LNCAP (cell line): ENCODE results near the gene TP53I13.

Experiments used
- TF ChIP-seq, protein P1 (sequence below): fragments of 450-650 bp; IDR thresholded peaks from 2 replicates; pipeline ENCODE4 v1.5.1; 2017; ENCODE audit warnings: mild to moderate bottlenecking

Gene TP53I13

DNA sequence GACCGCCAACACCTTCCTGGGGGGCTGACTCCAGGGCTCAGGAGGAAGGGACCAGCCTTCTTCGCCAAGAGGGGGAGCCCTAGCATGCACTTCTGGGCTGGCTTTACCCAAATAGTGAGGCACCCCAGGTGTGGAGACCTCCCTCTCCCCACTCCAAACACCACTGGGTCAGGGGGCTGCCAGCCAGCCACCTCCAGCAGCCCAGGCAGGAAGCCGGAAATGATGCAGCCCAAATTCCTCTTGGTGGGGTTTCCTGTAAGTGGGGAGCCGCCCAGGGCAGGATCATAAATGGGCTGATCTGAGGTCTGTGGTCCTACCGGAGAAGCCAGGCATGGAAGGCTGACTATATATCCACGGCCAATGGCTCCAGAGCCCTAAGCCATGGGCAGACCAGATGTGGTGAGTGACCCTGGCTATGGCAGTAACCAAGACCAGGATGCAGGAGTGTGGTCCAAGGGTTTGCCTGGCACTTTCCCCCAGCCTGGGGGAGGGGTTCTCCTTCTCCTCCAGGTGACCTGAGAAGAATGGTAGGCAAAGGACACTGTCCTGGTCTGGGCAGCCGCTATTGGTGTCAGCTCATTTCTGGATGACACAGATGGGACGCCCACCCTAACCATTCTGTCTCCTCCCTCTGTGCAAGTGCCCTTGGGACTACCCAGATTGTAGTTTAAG lies 16.7 kb downstream of the TP53I13 start:
- TF ChIP-seq, protein P1, sequence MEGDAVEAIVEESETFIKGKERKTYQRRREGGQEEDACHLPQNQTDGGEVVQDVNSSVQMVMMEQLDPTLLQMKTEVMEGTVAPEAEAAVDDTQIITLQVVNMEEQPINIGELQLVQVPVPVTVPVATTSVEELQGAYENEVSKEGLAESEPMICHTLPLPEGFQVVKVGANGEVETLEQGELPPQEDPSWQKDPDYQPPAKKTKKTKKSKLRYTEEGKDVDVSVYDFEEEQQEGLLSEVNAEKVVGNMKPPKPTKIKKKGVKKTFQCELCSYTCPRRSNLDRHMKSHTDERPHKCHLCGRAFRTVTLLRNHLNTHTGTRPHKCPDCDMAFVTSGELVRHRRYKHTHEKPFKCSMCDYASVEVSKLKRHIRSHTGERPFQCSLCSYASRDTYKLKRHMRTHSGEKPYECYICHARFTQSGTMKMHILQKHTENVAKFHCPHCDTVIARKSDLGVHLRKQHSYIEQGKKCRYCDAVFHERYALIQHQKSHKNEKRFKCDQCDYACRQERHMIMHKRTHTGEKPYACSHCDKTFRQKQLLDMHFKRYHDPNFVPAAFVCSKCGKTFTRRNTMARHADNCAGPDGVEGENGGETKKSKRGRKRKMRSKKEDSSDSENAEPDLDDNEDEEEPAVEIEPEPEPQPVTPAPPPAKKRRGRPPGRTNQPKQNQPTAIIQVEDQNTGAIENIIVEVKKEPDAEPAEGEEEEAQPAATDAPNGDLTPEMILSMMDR = no peak

DNA sequence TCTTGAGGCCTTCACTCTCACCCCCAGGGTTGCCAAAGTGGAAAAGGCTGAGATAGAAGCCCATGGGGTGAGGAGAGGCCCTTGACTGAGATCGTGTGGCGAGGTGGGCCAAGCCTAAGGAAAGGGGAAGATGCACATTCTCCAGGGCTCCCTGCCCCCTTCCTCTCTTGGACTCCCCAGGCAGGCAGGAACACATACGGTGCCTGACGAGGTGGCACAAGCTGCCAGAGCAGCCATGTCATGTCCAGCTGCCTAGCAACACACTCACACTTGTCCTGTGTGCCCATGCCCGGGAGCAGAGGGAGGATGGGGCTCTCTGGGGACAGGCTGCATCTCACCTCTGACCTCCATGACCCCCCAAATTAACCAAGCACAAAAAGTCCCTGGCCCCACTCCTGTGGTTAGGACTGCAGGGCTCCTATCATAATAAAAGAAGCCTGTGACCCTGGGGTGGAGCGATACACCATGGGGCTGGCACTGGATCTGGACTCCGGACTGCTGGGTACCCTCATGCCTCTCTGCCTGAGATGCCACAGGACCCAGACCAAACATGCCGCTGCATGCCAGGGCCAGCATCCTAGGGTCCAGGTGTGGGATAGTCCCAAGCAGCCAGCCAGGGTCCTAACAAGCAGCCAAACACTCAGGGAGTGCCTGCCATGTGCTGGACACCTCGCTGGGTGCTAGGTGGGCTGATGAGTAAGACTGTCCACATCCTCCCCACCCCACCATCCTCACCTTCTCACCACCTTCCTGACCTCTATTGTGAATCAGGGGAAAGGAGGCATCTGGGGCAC lies 18.4 kb downstream of the TP53I13 start:
- TF ChIP-seq, protein P1 = no peak

DNA sequence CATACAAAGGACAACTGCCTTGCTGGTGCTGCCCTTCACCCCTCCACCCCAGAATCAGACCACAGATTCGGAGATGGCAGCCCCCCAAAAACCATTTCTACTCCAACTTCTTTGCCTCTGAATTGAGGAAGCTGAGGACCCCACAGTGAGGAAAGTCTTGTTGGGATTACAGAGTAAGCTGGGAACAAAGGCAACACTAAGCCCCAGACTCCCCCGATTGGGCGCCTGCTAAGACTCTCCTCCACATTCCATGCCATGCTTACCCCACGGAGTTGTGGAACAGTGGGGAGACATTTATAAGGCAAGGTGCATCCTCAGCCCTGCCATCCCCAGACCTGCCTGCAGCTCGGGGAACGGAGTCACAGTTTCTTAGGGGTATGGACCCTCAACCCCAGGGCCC lies 19.1 kb downstream of the TP53I13 start:
- TF ChIP-seq, protein P1 = no peak

DNA sequence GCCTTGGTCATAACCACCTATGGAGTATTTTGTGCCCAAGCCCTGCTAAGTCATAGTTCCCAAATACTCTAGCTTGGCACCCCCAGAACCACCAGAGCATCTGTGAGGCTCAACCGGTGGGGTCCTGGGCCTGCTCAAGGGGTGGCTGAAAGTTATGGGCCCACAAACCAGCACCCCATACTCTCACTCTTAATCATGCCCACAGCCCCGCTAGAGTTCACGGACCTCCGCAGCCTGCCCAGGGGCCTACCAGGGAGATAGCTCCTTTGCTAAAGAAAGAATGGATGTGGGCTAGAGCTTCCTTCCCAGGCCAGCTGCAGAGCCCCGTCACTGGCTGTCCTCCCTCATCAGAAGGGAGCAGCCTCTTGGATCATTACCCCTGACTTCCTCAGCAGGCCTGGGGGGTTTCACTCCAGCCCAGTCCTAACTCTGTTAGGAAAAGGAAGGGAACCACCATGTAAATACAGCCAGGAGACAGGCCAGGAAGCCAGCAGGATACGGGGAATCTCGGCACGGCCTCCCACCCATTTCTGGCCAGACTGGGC lies 19.6 kb downstream of the TP53I13 start:
- TF ChIP-seq, protein P1 = no peak

DNA sequence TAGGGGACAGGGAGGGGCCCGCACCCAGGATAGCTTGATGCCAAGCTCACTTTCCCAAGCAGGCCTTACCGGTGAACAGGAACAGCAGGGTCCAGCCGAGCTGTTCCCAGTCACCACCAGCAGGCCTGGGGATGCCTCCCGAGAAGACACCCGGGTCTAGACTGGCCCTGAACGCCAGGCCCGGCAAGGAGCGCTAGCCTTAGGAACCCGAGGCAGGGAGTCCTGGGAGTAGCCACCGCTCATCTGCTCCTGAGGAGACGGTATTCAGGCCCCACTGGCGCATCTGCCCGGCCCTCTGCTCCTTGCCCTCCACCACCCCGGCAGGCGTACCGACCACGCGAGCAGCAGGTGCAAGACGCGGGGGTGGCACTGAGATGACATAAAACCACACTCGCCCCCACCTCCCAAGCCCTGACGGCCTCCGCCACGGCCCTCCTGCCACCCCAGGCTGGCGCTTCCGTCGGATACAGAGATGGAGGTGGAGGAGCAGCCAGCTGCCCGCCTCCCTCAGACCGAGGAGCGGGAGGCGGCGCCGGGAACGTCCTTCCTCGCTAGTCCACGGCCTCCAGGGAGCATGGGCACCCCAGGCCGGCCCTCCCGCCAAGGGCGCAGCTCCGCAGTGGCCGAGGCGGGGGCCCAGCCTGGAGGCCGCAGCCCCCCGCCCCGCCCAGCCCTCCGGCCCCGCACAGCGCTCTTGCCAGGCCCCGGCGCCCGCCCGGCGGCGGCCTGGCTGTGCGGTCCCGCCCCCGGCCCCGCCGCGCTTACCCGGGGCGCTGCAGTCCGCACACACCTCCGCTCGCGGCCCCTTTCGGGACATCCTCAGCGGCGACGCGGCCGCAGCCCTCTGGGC lies 20.3 kb downstream of the TP53I13 start:
- TF ChIP-seq, protein P1 = no peak

DNA sequence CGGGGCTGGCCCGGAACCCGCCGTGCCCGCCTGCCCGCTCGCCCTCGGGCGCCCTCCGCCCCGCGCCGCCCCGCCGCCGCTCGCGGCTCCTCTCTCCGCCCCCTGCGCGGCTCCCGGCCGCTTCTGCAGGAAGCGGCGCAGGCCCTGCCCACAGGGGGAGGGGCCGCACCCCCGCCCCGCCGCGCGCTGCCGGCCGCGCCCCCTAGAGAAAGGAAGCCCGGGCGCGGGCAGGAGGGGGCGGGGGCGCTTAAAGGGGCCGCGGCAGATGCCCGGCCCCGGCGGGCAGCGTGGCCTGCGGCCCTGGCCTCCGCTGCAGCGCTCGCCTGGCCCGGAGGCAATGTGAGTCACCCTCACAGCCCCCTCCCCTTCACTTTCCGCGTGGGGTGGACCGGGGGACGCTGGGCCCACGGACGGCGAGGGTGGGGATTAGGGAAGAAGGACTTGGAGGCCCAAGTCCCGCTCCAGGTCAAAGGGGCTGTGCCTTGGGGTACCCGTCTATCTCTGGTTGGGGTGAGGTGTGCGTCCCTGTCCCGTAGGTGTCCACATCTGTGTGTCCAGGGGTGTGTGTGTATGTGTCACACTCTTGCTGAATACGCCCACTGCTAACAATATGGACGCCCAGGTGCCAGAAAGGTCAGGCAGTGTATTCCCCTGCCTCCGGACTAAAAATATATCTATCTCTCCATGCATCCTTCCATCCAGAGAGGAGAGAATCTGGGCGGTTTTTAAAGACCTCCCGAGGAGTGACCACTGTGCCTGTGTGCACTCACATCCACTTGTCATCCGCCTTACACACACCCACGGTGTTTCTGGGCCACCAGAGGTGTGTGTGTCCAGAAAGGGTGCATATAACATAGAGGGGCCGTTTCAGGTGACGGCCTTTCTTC lies 21.3 kb downstream of the TP53I13 start, which contains the start of gene GIT1:
Gene GIT1 (minus strand): TSS at position 125 of the 887 bp plus-strand sequence. CDS start 270 bp downstream, outside the sequence.
- TF ChIP-seq, protein P1 = no peak
